Uterus (tissue), 2 donors: ENCODE results near the gene SHFL.

Experiments used
- CTCF ChIP-seq, 4 experiments: fragments of 200-600 bp in 2 of 4; fragments of 450-650 bp in 2 of 4; sonication (generic) in 2 of 4; IDR thresholded peaks; one replicate each; pipeline ENCODE4 v1.5.1; 2016 to 2019; ENCODE audit warnings: antibody characterized with exemption in 4 of 4, mild to moderate bottlenecking in 2 of 4, moderate library complexity in 1 of 4
- POLR2A ChIP-seq, 2 donors: fragments of 450-650 bp; IDR thresholded peaks; one replicate each; pipeline ENCODE4 v1.6.1; 2016; ENCODE audit warnings: antibody characterized with exemption in 2 of 2, mild to moderate bottlenecking in 1 of 2, moderate library complexity in 1 of 2

GRCh38 chr19:10043286-10043927 is 42.7 kb upstream of the SHFL start:
- TF ChIP-seq CTCF (IDR thresholded peaks at IDR 0.05), result no peak
- TF ChIP-seq POLR2A (IDR thresholded peaks at IDR 0.05), result no peak
